ENCODE data around the gene PFN2. TPM values are rescaled to one million over a fixed set of nuclear protein-coding genes. Genes with fewer than 3 reads are reported as not detected.

Gene PFN2
- total and polyA plus RNA-seq, 2 donors (not counting 1 experiment from before 2014, with no cell fraction given): 1.2 to 8.1 TPM

DNA sequence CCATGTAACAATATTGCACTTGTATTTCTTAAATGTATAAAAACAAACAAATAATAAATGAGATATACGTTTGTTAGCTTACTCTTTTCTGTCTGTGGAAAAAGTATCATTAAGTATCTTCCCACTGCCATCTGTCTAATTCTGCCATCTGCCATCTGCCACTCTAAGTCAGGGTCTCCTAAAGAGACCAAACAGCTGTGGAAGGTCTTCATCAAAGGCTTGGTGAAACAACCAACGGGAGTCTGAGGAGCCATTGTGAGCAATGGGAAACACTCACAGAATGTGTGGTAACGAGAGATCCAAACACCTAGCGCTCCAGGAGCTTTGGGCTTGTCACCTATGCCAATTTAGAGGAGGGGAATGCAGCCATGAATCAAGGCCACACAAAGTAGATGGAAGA lies 28.7 kb upstream of the PFN2 start:
- ATAC-seq (ENCODE audit: low read depth): no peak
- intact Hi-C loops (cut with micrococcal nuclease): no loop called here
- Mint-ChIP-seq H3K4me1 (no peaks in the 10 kb centered on the region), H3K9me3 (ENCODE audit: insufficient read depth) (peaks cover 5% of the 10 kb centered on the region), H3K27me3 (peaks cover 26% of the 10 kb centered on the region), H3K27ac (no peak overlapping the region), H3K4me3 (no peak overlapping the region)
- ChIA-PET POLR2A (no interaction called here), CTCF (no interaction called here)
- no peak for TF ChIP-seq EZH2 (IDR thresholded peaks at IDR 0.05; ENCODE audit: borderline replicate concordance, insufficient read depth, low read depth, low read length, poor library complexity, severe bottlenecking)
- TF ChIP-seq, protein P1, sequence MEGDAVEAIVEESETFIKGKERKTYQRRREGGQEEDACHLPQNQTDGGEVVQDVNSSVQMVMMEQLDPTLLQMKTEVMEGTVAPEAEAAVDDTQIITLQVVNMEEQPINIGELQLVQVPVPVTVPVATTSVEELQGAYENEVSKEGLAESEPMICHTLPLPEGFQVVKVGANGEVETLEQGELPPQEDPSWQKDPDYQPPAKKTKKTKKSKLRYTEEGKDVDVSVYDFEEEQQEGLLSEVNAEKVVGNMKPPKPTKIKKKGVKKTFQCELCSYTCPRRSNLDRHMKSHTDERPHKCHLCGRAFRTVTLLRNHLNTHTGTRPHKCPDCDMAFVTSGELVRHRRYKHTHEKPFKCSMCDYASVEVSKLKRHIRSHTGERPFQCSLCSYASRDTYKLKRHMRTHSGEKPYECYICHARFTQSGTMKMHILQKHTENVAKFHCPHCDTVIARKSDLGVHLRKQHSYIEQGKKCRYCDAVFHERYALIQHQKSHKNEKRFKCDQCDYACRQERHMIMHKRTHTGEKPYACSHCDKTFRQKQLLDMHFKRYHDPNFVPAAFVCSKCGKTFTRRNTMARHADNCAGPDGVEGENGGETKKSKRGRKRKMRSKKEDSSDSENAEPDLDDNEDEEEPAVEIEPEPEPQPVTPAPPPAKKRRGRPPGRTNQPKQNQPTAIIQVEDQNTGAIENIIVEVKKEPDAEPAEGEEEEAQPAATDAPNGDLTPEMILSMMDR (IDR thresholded peaks at IDR 0.05): no peak
- H3K79me2 ChIP-seq (ENCODE audit: control insufficient read depth, insufficient read depth, low read length): no peaks in the 10 kb centered on the region
- no peak overlapping the region for H3K27ac ChIP-seq (ENCODE audit: low read length in 2 of 2)
- H3K4me3 ChIP-seq (ENCODE audit: control extremely low read depth in 1 of 5, extremely low read depth in 1 of 5, insufficient read depth in 1 of 5, low read depth in 2 of 5, low read length in 4 of 5): no peak overlapping the region
- H3K4me1 ChIP-seq (ENCODE audit: control insufficient read depth in 2 of 2, insufficient read depth in 2 of 2, low read length in 2 of 2): no peaks in the 10 kb centered on the region
- no peak overlapping the region for H2AFZ ChIP-seq (ENCODE audit: insufficient read depth, low read depth, low read length, poor library complexity, severe bottlenecking)
- DNase-seq: no peak
- H4K20me1 ChIP-seq (ENCODE audit: control insufficient read depth, insufficient read depth, low read length, poor library complexity, severe bottlenecking): no peaks in the 10 kb centered on the region
- H3K4me2 ChIP-seq (replicated peaks; ENCODE audit: low read depth, low read length, poor library complexity, severe bottlenecking): no peak overlapping the region
- 93% methylated on average over 3 of the region's 4 CpGs for WGBS (ENCODE audit: insufficient coverage)
- peaks cover 4 to 8% (median 6%) of the 10 kb centered on the region in 3 donors for H3K9me3 ChIP-seq (ENCODE audit: control extremely low read depth in 1 of 3, control insufficient read depth in 2 of 3, insufficient read depth in 1 of 3, low read length in 2 of 3)
- no peak overlapping the region for H3K9ac ChIP-seq (ENCODE audit: low read length)
- H3K27me3 ChIP-seq (replicated peaks in 1 of 4; ENCODE audit: control extremely low read depth in 1 of 4, control insufficient read depth in 3 of 4, insufficient read depth in 4 of 4, low read length in 3 of 4): peaks cover 0 to 3% (median 0%) of the 10 kb centered on the region in 4 experiments
- H3K36me3 ChIP-seq (replicated peaks in 1 of 2; ENCODE audit: control extremely low read depth in 1 of 2, control insufficient read depth in 1 of 2, extremely low read depth in 1 of 2, insufficient read depth in 2 of 2, low read length in 1 of 2): no peaks in the 10 kb centered on the region

DNA sequence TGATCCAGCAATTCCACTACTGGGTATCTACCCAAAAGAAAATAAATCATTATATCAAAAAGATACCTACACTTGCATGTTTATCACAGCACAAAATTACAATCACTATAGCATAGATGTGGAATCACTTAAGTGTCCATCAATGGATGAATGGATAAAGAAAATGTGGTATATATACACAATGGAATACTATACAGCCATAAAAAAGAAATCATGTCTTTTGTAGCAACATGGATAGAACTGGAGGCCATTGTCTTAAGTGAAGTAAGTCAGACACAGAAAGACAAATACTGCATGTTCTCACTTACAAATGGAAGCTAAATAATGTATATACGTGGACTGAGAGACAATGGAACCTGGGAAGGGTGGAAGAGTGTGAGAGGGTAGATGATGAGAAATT lies 28.3 kb upstream of the PFN2 start:
- intact Hi-C loops (cut with micrococcal nuclease): no loop called here
- Histone ChIP-seq H2AFZ (ENCODE audit: insufficient read depth, low read depth, low read length, poor library complexity, severe bottlenecking) (no peak overlapping the region), H3K4me1 (ENCODE audit: control insufficient read depth in 2 of 2, insufficient read depth in 2 of 2, low read length in 2 of 2) (no peaks in the 10 kb centered on the region), H4K20me1 (ENCODE audit: control insufficient read depth, insufficient read depth, low read length, poor library complexity, severe bottlenecking) (no peaks in the 10 kb centered on the region), H3K79me2 (ENCODE audit: control insufficient read depth, insufficient read depth, low read length) (no peaks in the 10 kb centered on the region), H3K9me3 (ENCODE audit: control extremely low read depth in 1 of 3, control insufficient read depth in 2 of 3, insufficient read depth in 1 of 3, low read length in 2 of 3) (peaks cover 4 to 9% (median 9%) of the 10 kb centered on the region in 3 donors), H3K4me3 (ENCODE audit: control extremely low read depth in 1 of 5, extremely low read depth in 1 of 5, insufficient read depth in 1 of 5, low read depth in 2 of 5, low read length in 4 of 5) (no peak overlapping the region), H3K27me3 (replicated peaks in 1 of 4; ENCODE audit: control extremely low read depth in 1 of 4, control insufficient read depth in 3 of 4, insufficient read depth in 4 of 4, low read length in 3 of 4) (peaks cover 0 to 3% (median 0%) of the 10 kb centered on the region in 4 experiments), H3K27ac (ENCODE audit: low read length in 2 of 2) (no peak overlapping the region), H3K36me3 (replicated peaks in 1 of 2; ENCODE audit: control extremely low read depth in 1 of 2, control insufficient read depth in 1 of 2, extremely low read depth in 1 of 2, insufficient read depth in 2 of 2, low read length in 1 of 2) (no peaks in the 10 kb centered on the region), H3K4me2 (replicated peaks; ENCODE audit: low read depth, low read length, poor library complexity, severe bottlenecking) (no peak overlapping the region), H3K9ac (ENCODE audit: low read length) (no peak overlapping the region)
- no peak for DNase-seq
- no peak for ATAC-seq (ENCODE audit: low read depth)
- ChIA-PET CTCF (no interaction called here), POLR2A (no interaction called here)
- no peak for TF ChIP-seq EZH2 (IDR thresholded peaks at IDR 0.05; ENCODE audit: borderline replicate concordance, insufficient read depth, low read depth, low read length, poor library complexity, severe bottlenecking)
- TF ChIP-seq, protein P1 (IDR thresholded peaks at IDR 0.05): no peak
- no peak overlapping the region for H3K4me3 Mint-ChIP-seq
- WGBS (ENCODE audit: insufficient coverage): no CpG with 5 or more reads among the region's 1 CpG
- H3K27ac Mint-ChIP-seq: no peak overlapping the region
- H3K27me3 Mint-ChIP-seq: peaks cover 25% of the 10 kb centered on the region
- peaks cover 5% of the 10 kb centered on the region for H3K9me3 Mint-ChIP-seq (ENCODE audit: insufficient read depth)
- H3K4me1 Mint-ChIP-seq: no peaks in the 10 kb centered on the region

Measured in B cell (primary cell).